Trophoblast cell (in vitro differentiated cells and primary cell): ENCODE results near the gene C3orf49.

Source experiments
- DNase-seq, 2 donors: peaks; one replicate each; pipeline ENCODE4 v3.0.0-alpha.2; 2016
- H2AFZ ChIP-seq: 2 replicates; pipeline ENCODE4 v1.6.1; 2013; ENCODE audit warnings: low read length, moderate library complexity, mild to moderate bottlenecking; ENCODE audit not compliant: insufficient read depth, poor library complexity
- H2AK5ac ChIP-seq: 2 replicates; pipeline ENCODE4 v1.6.1; 2013; ENCODE audit warnings: mild to moderate bottlenecking, low read length
- H2BK120ac ChIP-seq: 2 replicates; pipeline ENCODE4 v1.6.1; 2013; ENCODE audit warnings: low read length, mild to moderate bottlenecking, moderate library complexity; ENCODE audit not compliant: insufficient read depth, poor library complexity
- H2BK12ac ChIP-seq: 2 replicates; pipeline ENCODE4 v1.6.1; 2013; ENCODE audit warnings: mild to moderate bottlenecking, low read length, moderate library complexity
- H2BK5ac ChIP-seq: 2 replicates; pipeline ENCODE4 v1.6.1; 2013; ENCODE audit warnings: low read length, low read depth, moderate library complexity, mild to moderate bottlenecking; ENCODE audit not compliant: poor library complexity
- H3K14ac ChIP-seq: 2 replicates; pipeline ENCODE4 v1.6.1; 2013; ENCODE audit warnings: mild to moderate bottlenecking, low read length
- H3K18ac ChIP-seq: 2 replicates; pipeline ENCODE4 v1.6.1; 2013; ENCODE audit warnings: mild to moderate bottlenecking, low read length
- H3K23ac ChIP-seq: 2 replicates; pipeline ENCODE4 v1.6.1; 2013; ENCODE audit warnings: low read length
- H3K27ac ChIP-seq: 2 replicates; pipeline ENCODE4 v1.5.1; 2013; ENCODE audit warnings: low read depth, mild to moderate bottlenecking, inconsistent platforms, low read length, moderate library complexity
- H3K27me3 ChIP-seq: 2 replicates; pipeline ENCODE4 v1.6.1; 2013; ENCODE audit warnings: inconsistent platforms, mild to moderate bottlenecking, low read length, moderate library complexity; ENCODE audit not compliant: insufficient read depth
- H3K36me3 ChIP-seq, 2 experiments: 1 replicate in 1 of 2; 2 replicates in 1 of 2; pipeline ENCODE4 v1.6.1; 2013; ENCODE audit warnings: low read length in 2 of 2, mild to moderate bottlenecking in 2 of 2, moderate library complexity in 1 of 2; ENCODE audit not compliant: insufficient read depth in 2 of 2, control insufficient read depth in 1 of 2
- H3K4ac ChIP-seq: 2 replicates; pipeline ENCODE4 v1.6.1; 2013; ENCODE audit warnings: low read depth, mild to moderate bottlenecking, low read length, moderate library complexity
- H3K4me1 ChIP-seq, 2 experiments: 1 replicate in 1 of 2; 2 replicates in 1 of 2; pipeline ENCODE4 v1.6.1; 2013; ENCODE audit warnings: low read length in 2 of 2, mild to moderate bottlenecking in 2 of 2, moderate library complexity in 1 of 2; ENCODE audit not compliant: insufficient read depth in 2 of 2, control insufficient read depth in 1 of 2
- H3K4me2 ChIP-seq: 2 replicates; pipeline ENCODE4 v1.6.1; 2013; ENCODE audit warnings: inconsistent platforms, mild to moderate bottlenecking, low read length, moderate library complexity
- H3K4me3 ChIP-seq: 2 replicates; pipeline ENCODE4 v1.5.1; 2013; ENCODE audit warnings: mild to moderate bottlenecking, low read depth, low read length, inconsistent platforms
- H3K79me1 ChIP-seq: one replicate; pipeline ENCODE4 v1.6.1; 2013; ENCODE audit warnings: low read length
- H3K79me2 ChIP-seq: 2 replicates; pipeline ENCODE4 v1.6.1; 2013; ENCODE audit warnings: low read length, mild to moderate bottlenecking; ENCODE audit not compliant: control insufficient read depth, insufficient read depth, poor library complexity
- H3K9ac ChIP-seq: 2 replicates; pipeline ENCODE4 v1.6.1; 2013; ENCODE audit warnings: mild to moderate bottlenecking, low read length
- H3K9me3 ChIP-seq: 2 replicates; pipeline ENCODE4 v1.6.1; 2013; ENCODE audit warnings: low read depth, mild to moderate bottlenecking, control low read depth, inconsistent platforms, low read length; ENCODE audit not compliant: insufficient read depth
- H4K12ac ChIP-seq: 2 replicates; pipeline ENCODE4 v1.6.1; 2013; ENCODE audit warnings: low read depth, mild to moderate bottlenecking, low read length, moderate library complexity
- H4K8ac ChIP-seq: 2 replicates; pipeline ENCODE4 v1.6.1; 2013; ENCODE audit warnings: low read depth, mild to moderate bottlenecking, low read length, moderate library complexity
- H4K91ac ChIP-seq: one replicate; pipeline ENCODE4 v1.6.1; 2013; ENCODE audit warnings: low read depth, mild to moderate bottlenecking, low read length, moderate library complexity
- WGBS: extraction: QIAGEN DNeasy Blood & Tissue Kit; methylation state at CpG from one replicate; pipeline ENCODE4 v1.1.7; 2013; ENCODE audit warnings: missing lambda C conversion rate; ENCODE audit not compliant: insufficient read length, insufficient coverage; ENCODE audit errors: extremely low coverage; 5-methylcytosine and 5-hydroxymethylcytosine counted together

The C3orf49 gene

DNA sequence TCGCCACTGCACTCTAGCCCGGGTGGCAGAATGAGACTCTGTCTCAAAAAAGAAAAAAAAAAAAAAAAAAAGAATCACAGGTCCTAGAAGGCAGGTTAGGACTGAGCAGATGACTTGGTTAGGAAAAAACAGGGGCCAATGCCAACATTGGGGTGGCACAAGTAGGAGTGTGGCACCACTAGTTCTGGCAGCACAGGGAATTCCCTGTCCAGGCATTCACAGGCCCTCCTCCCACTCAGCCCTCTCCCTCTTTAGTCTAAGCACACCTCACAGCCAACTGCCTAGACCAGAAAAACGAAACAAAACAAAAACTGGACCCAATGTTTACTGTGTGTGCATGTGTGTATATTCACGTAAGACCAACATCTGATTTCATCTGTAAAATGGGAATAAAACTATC lies 34.0 kb downstream of the C3orf49 start:
- no peak overlapping the region for H3K27ac ChIP-seq

DNA sequence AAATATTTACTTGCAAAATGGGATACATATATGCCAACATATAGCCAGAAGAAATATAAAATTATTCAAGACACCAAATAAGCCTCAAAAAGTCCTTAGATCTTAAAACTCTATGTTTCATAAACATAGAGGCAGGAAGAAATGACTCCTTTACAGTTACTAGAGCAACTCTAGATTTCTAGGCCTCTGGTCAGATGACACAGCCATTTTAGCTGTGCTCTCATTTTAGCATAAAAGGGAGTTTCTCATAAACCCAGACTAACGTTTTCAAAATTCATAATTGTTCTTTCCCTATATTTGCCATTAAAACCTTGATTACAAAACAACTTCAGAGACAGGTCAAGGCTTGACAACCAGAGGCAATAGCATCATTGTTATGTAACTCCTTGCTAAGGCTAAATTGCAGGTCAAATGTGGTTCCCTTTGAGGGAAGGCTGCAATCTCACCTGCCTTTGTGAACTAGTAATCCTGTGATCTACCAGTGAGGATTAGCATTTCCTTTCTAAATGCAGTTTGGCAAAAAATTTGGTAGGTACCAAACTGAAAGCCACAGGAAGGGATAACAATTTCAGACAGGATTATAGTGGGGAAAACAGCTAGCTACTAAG lies 36.3 kb downstream of the C3orf49 start:
- H2BK5ac ChIP-seq = no peak overlapping the region
- DNase-seq = no peak
- H3K18ac ChIP-seq = no peak overlapping the region
- H4K91ac ChIP-seq = no peak overlapping the region
- peaks cover 0 to 2% of the 10 kb centered on the region in 2 experiments for H3K4me1 ChIP-seq
- no peak overlapping the region for H2AK5ac ChIP-seq
- H3K27ac ChIP-seq = no peak overlapping the region
- H3K27me3 ChIP-seq = no peaks in the 10 kb centered on the region
- no peak overlapping the region for H2AFZ ChIP-seq
- H2BK120ac ChIP-seq = no peak overlapping the region
- H3K4ac ChIP-seq = no peak overlapping the region
- no peak overlapping the region for H3K4me2 ChIP-seq
- H3K23ac ChIP-seq = no peak overlapping the region
- WGBS = no CpG with 5 or more reads among the region's 1 CpG
- no peak overlapping the region for H4K12ac ChIP-seq
- no peak overlapping the region for H4K8ac ChIP-seq
- H3K4me3 ChIP-seq = no peak overlapping the region
- no peak overlapping the region for H3K9ac ChIP-seq
- H2BK12ac ChIP-seq = no peak overlapping the region
- no peaks in the 10 kb centered on the region for H3K79me2 ChIP-seq
- H3K9me3 ChIP-seq = no peaks in the 10 kb centered on the region
- no peak overlapping the region for H3K14ac ChIP-seq
- peaks cover 0 to 3% of the 10 kb centered on the region in 2 experiments for H3K36me3 ChIP-seq
- no peaks in the 10 kb centered on the region for H3K79me1 ChIP-seq

More for the DNA sequence above, 34.0 kb downstream of the C3orf49 start:
- H3K4me1 ChIP-seq = peaks cover 4 to 5% of the 10 kb centered on the region in 2 experiments
- WGBS = no CpG with 5 or more reads among the region's 4 CpGs
- no peak overlapping the region for H2AFZ ChIP-seq
- H3K9me3 ChIP-seq = no peaks in the 10 kb centered on the region
- no peak overlapping the region for H3K23ac ChIP-seq
- H3K79me2 ChIP-seq = peaks cover 3% of the 10 kb centered on the region
- H3K36me3 ChIP-seq = peaks cover 0 to 3% of the 10 kb centered on the region in 2 experiments
- no peak for DNase-seq
- peak overlapping the region; percentile 72 for H3K18ac ChIP-seq
- no peak overlapping the region for H3K4me2 ChIP-seq
- H4K12ac ChIP-seq = no peak overlapping the region
- H2BK5ac ChIP-seq = no peak overlapping the region
- H3K4ac ChIP-seq = peak overlapping the region; percentile 14
- H3K4me3 ChIP-seq = no peak overlapping the region
- H2AK5ac ChIP-seq = no peak overlapping the region
- H3K79me1 ChIP-seq = peaks cover 4% of the 10 kb centered on the region
- no peak overlapping the region for H4K8ac ChIP-seq
- no peak overlapping the region for H3K9ac ChIP-seq
- no peak overlapping the region for H3K14ac ChIP-seq
- no peak overlapping the region for H4K91ac ChIP-seq
- no peak overlapping the region for H2BK120ac ChIP-seq
- H3K27me3 ChIP-seq = no peaks in the 10 kb centered on the region
- no peak overlapping the region for H2BK12ac ChIP-seq

DNA sequence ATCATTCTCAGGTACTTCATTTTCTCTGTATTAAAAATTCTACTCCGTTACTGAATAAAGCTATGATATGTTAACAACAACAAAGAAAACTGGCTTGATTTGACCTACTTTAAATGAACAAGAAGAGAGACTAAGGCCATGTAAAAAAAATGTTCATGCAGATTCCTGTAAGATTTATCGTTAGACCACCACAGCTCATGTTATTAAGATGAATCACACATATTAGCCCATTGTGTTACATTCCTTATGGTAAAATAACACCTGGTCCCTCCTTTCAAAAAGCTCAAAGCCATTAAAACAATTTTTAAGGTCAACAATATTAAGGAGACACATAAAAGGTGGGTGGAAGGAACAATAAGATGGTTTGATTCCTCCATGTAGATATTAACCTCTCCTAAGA lies 38.2 kb downstream of the C3orf49 start:
- Histone ChIP-seq H2BK120ac (no peak overlapping the region), H3K18ac (no peak overlapping the region), H4K12ac (no peak overlapping the region), H3K14ac (no peak overlapping the region), H3K79me1 (no peaks in the 10 kb centered on the region), H2AFZ (no peak overlapping the region), H2BK12ac (no peak overlapping the region), H3K4me3 (no peak overlapping the region), H3K36me3 (no peaks in the 10 kb centered on the region), H4K91ac (no peak overlapping the region), H3K4me1 (peaks cover 0 to 2% of the 10 kb centered on the region in 2 experiments), H3K4ac (no peak overlapping the region), H3K27ac (no peak overlapping the region), H3K4me2 (no peak overlapping the region), H2AK5ac (no peak overlapping the region), H3K27me3 (no peaks in the 10 kb centered on the region), H3K9me3 (no peaks in the 10 kb centered on the region), H2BK5ac (no peak overlapping the region), H3K9ac (no peak overlapping the region), H3K23ac (no peak overlapping the region), H4K8ac (no peak overlapping the region), H3K79me2 (no peaks in the 10 kb centered on the region)
- DNase-seq = no peak
- WGBS = no CpG with 5 or more reads among the region's 2 CpGs

DNA sequence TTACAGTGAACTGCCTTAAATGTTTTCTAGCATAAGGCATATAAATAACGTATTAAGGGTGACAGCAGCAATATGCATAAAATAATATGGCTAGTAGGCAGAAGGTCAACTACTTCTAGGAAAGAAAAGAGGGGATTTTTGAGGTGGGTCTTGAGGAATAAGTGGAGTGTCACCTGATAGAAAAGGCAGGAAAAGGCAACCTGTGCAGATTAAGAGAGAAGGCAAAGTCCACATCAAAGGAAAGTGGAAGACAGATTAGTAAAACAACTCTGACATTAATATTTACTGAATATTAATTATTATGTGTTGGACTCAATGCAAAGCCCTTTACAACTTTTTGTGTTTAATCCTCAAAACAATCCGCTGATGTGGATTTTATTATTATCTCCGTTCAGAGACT lies 41.7 kb downstream of the C3orf49 start:
- Histone ChIP-seq H3K14ac (no peak overlapping the region), H2AK5ac (no peak overlapping the region), H2BK12ac (no peak overlapping the region), H3K9me3 (no peaks in the 10 kb centered on the region), H3K9ac (no peak overlapping the region), H3K4me3 (no peak overlapping the region), H2AFZ (no peak overlapping the region), H4K91ac (no peak overlapping the region), H2BK5ac (no peak overlapping the region), H3K4ac (no peak overlapping the region), H3K4me2 (no peak overlapping the region), H3K36me3 (no peaks in the 10 kb centered on the region), H2BK120ac (no peak overlapping the region), H3K4me1 (peaks cover 5 to 7% of the 10 kb centered on the region in 2 experiments), H3K79me2 (peaks cover 18% of the 10 kb centered on the region), H3K27me3 (no peaks in the 10 kb centered on the region), H3K79me1 (peaks cover 13% of the 10 kb centered on the region), H3K23ac (no peak overlapping the region), H4K8ac (no peak overlapping the region), H3K27ac (no peak overlapping the region), H4K12ac (no peak overlapping the region), H3K18ac (no peak overlapping the region)
- no peak for DNase-seq
- no CpG with 5 or more reads among the region's 3 CpGs for WGBS
